GM21360 (cell line): ENCODE data around the gene PAPPA2.
"Not testable (repeated sequence)": the region's sequence is repeated elsewhere in the genome, so short reads cannot be mapped to it uniquely, and the experiment has no call there.

Source experiments
- ATAC-seq: cut with Tn5 transposase; IDR thresholded peaks from one replicate; pipeline ENCODE4 v1.9.1; 2021; ENCODE audit warnings: mild to moderate bottlenecking, moderate library complexity; ENCODE audit not compliant: unreplicated experiment

PAPPA2 gene

DNA sequence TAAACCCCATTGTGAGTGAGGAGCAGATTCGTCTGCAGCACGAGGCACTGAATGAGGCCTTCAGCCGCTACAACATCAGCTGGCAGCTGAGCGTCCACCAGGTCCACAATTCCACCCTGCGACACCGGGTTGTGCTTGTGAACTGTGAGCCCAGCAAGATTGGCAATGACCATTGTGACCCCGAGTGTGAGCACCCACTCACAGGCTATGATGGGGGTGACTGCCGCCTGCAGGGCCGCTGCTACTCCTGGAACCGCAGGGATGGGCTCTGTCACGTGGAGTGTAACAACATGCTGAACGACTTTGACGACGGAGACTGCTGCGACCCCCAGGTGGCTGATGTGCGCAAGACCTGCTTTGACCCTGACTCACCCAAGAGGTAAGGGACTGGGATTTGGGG lies 132.2 kb downstream of the PAPPA2 start:
- no peak for ATAC-seq

GRCh38 chr1:176601348-176601747 lies 138.4 kb downstream of the PAPPA2 start:
- no peak for ATAC-seq

GRCh38 chr1:176602388-176603004 lies 139.5 kb downstream of the PAPPA2 start:
- ATAC-seq: no peak

GRCh38 chr1:176603696-176604095 lies 140.7 kb downstream of the PAPPA2 start:
- no peak for ATAC-seq

- ATAC-seq: no peak
These were observed 141.5 kb downstream of the PAPPA2 start for GRCh38 chr1:176604461-176604860.

- ATAC-seq: no peak
These were observed 142.2 kb downstream of the PAPPA2 start for GRCh38 chr1:176605176-176605575.

- ATAC-seq: no peak
These were observed 146.8 kb downstream of the PAPPA2 start for GRCh38 chr1:176609556-176610408.

DNA sequence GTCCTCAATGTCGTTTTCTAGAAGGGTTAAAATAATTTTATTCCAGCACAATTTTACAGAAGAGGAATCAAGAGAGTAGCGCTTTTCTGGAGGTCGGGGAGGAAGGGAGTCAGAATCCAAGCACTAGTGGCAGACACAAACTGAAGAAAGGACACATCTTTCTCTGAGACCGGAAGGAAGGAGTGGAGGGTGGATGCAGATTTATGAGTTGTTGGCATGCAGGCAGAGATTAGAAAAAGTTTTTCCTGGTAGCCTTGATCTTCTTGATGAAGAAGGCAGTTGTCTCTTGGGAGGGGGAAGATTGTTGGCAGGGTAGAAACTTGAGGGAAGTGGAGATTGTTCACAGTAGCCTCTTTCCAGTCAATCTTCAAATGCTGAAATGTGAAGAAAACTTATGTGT lies 149.8 kb downstream of the PAPPA2 start:
- no peak for ATAC-seq

GRCh38 chr1:176617881-176618280 lies 154.9 kb downstream of the PAPPA2 start:
- no peak for ATAC-seq

DNA sequence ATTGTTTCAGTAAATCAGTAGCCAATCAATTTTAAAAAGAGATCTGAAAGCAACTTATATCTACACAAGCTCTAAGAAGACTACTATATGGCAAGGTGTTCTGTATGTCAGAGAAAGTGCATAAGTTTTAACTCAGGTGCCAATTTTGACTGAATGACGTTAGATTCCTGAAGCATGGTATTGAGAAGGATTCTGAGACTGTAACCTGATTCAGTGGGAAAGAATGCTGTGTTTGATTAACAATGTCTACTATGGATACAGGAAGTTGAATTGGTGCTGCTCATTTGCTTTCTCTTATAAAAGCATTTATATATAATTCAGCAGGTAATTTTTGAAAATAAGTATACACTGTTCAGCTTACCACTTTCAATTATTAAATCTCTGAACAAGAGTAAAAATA lies 156.3 kb downstream of the PAPPA2 start:
- ATAC-seq: no peak

GRCh38 chr1:176625365-176625764 lies 162.4 kb downstream of the PAPPA2 start:
- ATAC-seq: no peak

DNA sequence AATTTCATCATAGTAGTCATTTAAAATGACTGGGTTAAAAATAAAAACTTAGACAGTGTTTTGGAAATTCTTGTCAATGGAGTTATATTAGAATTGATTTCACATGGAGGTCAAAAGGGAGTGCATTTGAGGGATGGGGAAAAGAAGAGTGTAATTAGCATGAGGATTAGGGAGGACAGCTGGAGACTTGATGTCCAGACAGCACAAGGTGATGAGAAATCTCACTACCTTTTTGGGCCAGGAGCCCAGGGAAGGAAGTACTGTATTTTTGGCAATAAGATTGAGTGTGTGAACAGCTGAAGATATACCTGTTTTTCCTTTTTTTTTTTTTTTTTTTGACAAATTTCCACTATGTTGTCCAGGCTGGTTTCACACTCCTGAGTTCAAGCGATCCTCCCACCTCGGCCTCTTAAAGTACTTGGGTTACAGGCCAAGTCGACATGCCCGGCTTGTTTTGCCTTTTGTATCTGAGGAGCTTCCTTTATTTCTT lies 163.6 kb downstream of the PAPPA2 start:
- no peak for ATAC-seq

DNA sequence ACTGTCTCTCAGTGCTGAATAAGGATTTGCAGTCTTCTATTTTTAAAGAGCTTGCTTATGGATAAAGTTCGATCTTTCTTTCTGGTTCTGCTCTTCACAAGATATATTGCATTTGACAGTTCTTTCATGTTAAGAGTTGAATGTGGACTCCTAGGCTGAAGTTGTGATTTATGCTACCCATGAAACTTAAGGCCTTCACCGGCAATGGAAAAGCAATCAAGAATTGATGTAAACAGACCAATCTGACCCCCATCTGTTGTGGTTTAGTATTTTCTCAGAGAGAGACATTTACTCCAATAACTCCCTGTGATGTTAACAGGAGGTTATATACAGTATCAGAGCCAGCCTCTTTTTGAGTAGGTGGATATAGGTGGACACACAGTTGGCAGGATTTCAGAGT lies 165.8 kb downstream of the PAPPA2 start:
- no peak for ATAC-seq

DNA sequence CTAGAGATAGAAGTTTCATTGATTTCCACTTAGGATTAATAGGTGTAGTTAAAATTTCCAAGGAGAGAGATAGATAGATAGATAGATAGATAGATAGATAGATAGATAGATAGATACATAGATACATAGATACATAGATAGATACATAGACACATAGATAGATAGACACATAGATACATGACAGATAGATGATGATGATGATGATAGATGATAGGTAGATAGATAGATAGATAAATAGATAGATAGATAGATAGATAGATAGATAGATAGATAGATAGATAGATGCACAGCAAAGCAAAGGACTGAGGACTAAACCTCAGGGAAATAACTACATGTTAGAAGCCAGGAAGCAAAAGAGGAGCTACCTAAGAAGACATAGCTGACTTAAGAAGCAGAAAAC lies 171.8 kb downstream of the PAPPA2 start:
- not testable (repeated sequence) for ATAC-seq

DNA sequence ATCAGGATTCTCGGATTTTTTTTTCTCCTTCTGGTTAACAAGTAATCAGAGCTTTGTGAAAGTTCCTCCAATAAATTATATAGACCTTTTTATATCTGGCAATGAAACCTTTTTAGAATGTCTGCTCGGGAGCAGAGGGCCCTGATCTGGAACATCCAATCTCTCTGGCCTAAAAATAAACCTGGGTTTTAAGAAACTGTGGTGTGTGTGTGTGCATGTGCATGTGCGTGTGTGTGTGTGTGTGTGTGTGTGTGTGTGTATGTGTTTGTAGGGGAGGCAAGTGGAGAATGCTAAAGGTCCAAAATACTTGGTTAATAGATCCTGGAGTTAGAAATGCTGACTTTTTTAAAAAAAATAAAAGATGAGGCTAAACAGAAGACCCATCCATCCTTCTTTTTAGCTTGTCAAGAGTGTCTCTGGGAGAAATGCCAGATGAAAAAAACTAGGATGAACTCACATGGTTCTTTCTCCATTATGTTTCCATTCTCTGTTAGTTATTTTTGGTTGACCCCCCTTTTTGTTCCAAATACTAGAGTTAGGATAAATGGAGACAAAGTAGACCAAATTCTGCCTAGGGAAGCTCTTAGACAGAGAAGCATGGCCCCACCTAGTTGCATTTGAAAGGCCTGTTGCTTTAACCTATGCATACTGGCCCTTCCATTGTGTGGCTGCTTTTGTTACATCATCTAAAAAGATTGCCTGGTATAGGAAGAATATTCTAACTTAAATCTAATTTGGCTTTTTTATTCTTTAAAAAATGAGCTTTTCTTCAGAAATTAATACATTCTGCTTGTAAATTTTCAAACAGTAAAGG lies 175.9 kb downstream of the PAPPA2 start:
- no peak for ATAC-seq

- ATAC-seq: no peak
These were observed 180.6 kb downstream of the PAPPA2 start for GRCh38 chr1:176643536-176643935.

GRCh38 chr1:176648556-176648955 lies 185.6 kb downstream of the PAPPA2 start:
- ATAC-seq: no peak

DNA sequence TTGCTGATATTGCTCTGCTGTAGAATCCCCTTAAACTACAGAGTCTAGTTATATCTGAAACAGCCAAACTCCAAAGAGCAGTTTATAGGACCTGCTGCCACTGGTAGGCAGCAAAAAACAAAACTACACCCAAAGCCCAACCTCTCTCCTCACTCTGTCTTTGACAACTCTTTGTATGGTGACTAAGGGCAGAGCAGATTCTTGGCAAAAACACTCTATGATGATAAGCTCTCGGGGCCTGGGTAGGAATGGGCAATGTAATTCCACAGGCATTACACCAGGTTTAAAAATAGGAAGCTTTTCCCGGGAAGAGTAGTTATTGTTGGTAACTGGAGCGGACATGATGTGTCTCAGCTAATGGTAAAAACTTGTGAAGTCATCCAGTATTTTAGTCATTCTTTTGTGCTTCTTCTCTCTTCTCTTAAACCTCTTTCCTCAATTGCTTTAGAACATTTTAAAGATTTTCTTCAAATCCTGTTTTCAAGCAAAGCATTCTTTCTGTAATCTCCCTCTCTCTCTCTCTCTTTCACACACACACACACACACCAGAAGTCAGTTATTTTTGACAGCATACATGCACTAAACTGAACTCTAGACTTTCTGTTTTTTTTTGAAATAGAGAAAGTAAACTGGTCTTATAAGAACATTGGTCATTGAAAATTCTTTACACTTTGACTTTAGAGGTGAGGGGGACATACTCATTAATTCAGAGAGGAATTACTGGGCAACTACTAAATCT lies 193.5 kb downstream of the PAPPA2 start:
- ATAC-seq: no peak

- ATAC-seq: no peak
These were observed 206.8 kb downstream of the PAPPA2 start for GRCh38 chr1:176669782-176670181.

- no peak for ATAC-seq
These were observed 207.9 kb downstream of the PAPPA2 start for GRCh38 chr1:176670853-176671252.
